Calu3 (cell line): ENCODE results near the gene PAXIP1. TPM values are rescaled to one million over a fixed set of nuclear protein-coding genes. Genes with fewer than 3 reads are reported as not detected.

Experiments
- BruUV-seq: library from RNA; stranded (reverse); fragments of 400-500 nt; replicated peaks from 2 replicates; lab custom pipeline; 2021; lab: Mats Ljungman, UMichigan
- CTCF ChIA-PET: fragments of 300-600 bp; sonication (Branson Sonifier 250); formaldehyde crosslinking; loops from one replicate; lab custom pipeline; 2022; ENCODE audit warnings: antibody characterized with exemption; lab: Charles Lee
- DNase-seq: peaks from one replicate; pipeline ENCODE4 v3.0.0; 2022
- H3K27ac Mint-ChIP-seq: one replicate; pipeline ENCODE4 v1.8.0; 2022; ENCODE audit warnings: mixed read lengths; ENCODE audit not compliant: unreplicated experiment
- H3K27me3 Mint-ChIP-seq: one replicate; pipeline ENCODE4 v1.8.0; 2022; ENCODE audit warnings: mixed read lengths; ENCODE audit not compliant: unreplicated experiment
- H3K36me3 Mint-ChIP-seq: one replicate; pipeline ENCODE4 v1.8.0; 2022; ENCODE audit warnings: mild to moderate bottlenecking, moderate library complexity, mixed read lengths; ENCODE audit not compliant: insufficient read depth, unreplicated experiment
- H3K4me1 Mint-ChIP-seq: one replicate; pipeline ENCODE4 v1.8.0; 2022; ENCODE audit warnings: mild to moderate bottlenecking, low read depth, mixed read lengths; ENCODE audit not compliant: unreplicated experiment
- H3K4me3 Mint-ChIP-seq: one replicate; pipeline ENCODE4 v1.8.0; 2022; ENCODE audit warnings: mild to moderate bottlenecking, low read depth, moderate library complexity, mixed read lengths; ENCODE audit not compliant: unreplicated experiment
- H3K9me3 Mint-ChIP-seq: one replicate; pipeline ENCODE4 v1.8.0; 2022; ENCODE audit warnings: low read depth, mixed read lengths; ENCODE audit not compliant: unreplicated experiment
- intact Hi-C: fragments of 100-400 bp; cut with micrococcal nuclease; formaldehyde crosslinking; loops from one replicate; pipeline ENCODE4 v1.10.0; 2022; ENCODE audit not compliant: unreplicated experiment
- total RNA-seq: library from RNA; stranded (reverse); gene quantifications from 2 replicates; pipeline ENCODE4 v1.2.3, GENCODE V29; 2022
- TF ChIP-seq, protein P1 (sequence below): fragments of 200-600 bp; IDR thresholded peaks from one replicate; pipeline ENCODE4 v1.8.0; 2022; ENCODE audit warnings: antibody characterized with exemption; ENCODE audit not compliant: unreplicated experiment

The PAXIP1 gene
- total RNA-seq, 1 experiment from 2014 or later = 23.1 TPM

DNA sequence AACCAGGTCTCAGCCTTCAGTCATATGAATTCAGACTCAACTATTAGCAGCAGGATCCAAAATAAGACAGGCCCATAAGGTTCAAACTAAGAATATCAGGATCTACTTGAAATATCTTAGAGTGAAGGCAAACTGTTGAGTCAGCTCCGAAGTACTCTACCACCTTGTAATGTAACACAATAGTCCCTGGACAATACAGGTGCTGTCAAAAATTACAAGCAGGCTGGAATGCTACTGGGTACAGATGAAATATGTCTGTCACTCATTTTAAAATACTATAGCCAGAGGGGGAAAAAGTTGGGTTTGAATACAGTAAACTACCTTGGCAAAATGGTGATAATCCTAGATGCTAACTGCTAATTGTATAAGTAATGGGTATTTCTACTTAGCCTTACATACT, 6.8 kb downstream of the PAXIP1 start:
- Mint-ChIP-seq H3K4me3 (no peak overlapping the region), H3K27me3 (no peaks in the 10 kb centered on the region), H3K9me3 (no peaks in the 10 kb centered on the region), H3K4me1 (no peaks in the 10 kb centered on the region), H3K36me3 (peaks cover 14% of the 10 kb centered on the region), H3K27ac (no peak overlapping the region)
- intact Hi-C loops = no loop called here
- no peak for DNase-seq
- CTCF ChIA-PET = interaction anchor here (0.6 kb wide), 1 partner anchor 168 kb away, joined by 7 read pairs; no protein-coding TSS in a partner anchor
- TF ChIP-seq, protein P1, sequence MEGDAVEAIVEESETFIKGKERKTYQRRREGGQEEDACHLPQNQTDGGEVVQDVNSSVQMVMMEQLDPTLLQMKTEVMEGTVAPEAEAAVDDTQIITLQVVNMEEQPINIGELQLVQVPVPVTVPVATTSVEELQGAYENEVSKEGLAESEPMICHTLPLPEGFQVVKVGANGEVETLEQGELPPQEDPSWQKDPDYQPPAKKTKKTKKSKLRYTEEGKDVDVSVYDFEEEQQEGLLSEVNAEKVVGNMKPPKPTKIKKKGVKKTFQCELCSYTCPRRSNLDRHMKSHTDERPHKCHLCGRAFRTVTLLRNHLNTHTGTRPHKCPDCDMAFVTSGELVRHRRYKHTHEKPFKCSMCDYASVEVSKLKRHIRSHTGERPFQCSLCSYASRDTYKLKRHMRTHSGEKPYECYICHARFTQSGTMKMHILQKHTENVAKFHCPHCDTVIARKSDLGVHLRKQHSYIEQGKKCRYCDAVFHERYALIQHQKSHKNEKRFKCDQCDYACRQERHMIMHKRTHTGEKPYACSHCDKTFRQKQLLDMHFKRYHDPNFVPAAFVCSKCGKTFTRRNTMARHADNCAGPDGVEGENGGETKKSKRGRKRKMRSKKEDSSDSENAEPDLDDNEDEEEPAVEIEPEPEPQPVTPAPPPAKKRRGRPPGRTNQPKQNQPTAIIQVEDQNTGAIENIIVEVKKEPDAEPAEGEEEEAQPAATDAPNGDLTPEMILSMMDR = no peak
- no TSS peak for BruUV-seq

DNA sequence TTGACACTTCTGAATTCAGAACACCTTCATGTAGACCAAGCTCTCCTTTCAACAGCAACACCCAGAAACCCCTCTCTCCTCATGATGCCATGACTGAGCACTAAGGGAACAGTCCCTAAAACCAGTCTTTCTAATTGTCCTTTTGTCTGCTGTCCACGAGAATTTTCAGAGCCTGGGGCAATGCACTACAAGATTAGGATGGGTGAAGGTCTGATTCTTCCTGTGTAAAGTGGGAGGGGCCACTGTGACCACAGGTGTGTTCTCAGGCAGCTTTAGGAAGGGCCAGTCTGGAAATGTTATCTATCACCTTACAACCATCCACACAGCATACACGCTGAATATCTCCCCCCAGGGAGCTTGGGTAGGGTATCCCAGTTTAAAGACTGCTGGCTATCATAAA, 7.9 kb downstream of the PAXIP1 start:
- intact Hi-C loops = no loop called here

DNA sequence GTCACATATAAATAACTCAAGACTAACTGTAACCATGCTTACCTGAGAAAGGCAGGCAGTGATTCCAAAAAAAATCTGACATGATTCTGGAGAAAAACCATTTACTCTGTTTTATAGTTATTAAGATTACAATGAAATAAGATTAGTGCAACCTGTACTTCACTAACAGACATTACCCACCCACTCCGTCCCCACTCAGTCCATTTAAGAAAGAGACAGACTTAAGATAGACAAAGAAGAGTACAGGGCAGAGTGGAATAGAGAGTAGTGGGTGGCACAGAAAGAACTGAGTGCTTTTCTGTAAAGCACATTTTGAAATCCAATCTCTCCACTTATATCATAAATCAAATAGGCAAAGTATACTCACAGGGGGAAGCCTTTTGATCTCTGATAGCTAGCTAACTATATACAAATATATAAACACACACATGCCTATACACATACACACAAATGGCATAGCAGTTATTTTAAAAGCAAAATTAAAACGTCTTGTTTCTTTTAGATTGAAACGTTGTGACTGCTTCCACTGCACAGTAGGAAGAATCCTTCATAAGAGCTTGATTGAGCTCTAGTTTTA, 11.9 kb downstream of the PAXIP1 start:
- DNase-seq = no peak
- Mint-ChIP-seq H3K9me3 (no peaks in the 10 kb centered on the region), H3K27ac (no peak overlapping the region), H3K36me3 (peaks cover 14% of the 10 kb centered on the region), H3K27me3 (no peaks in the 10 kb centered on the region), H3K4me1 (no peaks in the 10 kb centered on the region), H3K4me3 (no peak overlapping the region)
- no TSS peak for BruUV-seq
- TF ChIP-seq, protein P1 = no peak
- CTCF ChIA-PET = no interaction called here
- intact Hi-C loops = no loop called here

More for the DNA sequence above, 7.9 kb downstream of the PAXIP1 start:
- Mint-ChIP-seq H3K4me1 (no peaks in the 10 kb centered on the region), H3K9me3 (no peaks in the 10 kb centered on the region), H3K4me3 (no peak overlapping the region), H3K27ac (no peak overlapping the region), H3K36me3 (peaks cover 14% of the 10 kb centered on the region), H3K27me3 (no peaks in the 10 kb centered on the region)
- no TSS peak for BruUV-seq
- no peak for DNase-seq
- CTCF ChIA-PET = no interaction called here
- TF ChIP-seq, protein P1 = no peak

DNA sequence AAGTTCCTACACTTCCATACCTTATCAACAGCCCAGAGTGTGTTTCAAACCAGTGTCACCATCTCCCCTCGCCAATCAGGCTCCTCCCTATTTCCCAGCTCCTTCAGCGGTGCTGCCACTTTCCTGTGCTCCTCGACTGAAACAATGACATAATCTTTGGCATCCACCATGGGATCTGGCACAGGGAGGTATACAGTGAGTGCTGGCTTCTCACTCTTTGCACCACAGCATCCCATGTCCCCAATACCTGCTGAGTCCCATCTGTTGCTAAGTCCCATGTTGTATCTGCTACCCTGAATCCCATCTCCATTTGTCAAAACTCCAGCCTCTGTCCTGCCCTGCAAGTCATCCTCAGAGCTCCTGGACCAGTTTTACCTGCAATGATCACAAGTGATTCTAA, 15.4 kb downstream of the PAXIP1 start:
- BruUV-seq = no TSS peak
- Mint-ChIP-seq H3K36me3 (peaks cover under 1% of the 10 kb centered on the region), H3K9me3 (no peaks in the 10 kb centered on the region), H3K27ac (no peak overlapping the region), H3K4me3 (no peak overlapping the region), H3K27me3 (no peaks in the 10 kb centered on the region), H3K4me1 (no peaks in the 10 kb centered on the region)
- DNase-seq = no peak
- TF ChIP-seq, protein P1 = no peak
- intact Hi-C loops = no loop called here
- CTCF ChIA-PET = interaction anchor here (0.6 kb wide), 1 partner anchor 32 kb away, joined by 3 read pairs; no protein-coding TSS in a partner anchor
